Measurements from ENCODE around the gene HTR6. TPM values are rescaled to one million over a fixed set of nuclear protein-coding genes. Genes with fewer than 3 reads are reported as not detected.

The HTR6 gene
- polyA plus RNA-seq, 1 donor (not counting 4 experiments of a cell fraction or from before 2014, with no cell fraction given) = not detected

- Histone ChIP-seq H2AFZ (ENCODE audit: control insufficient read depth, low read length) (no peak overlapping the region), H3K79me2 (ENCODE audit: control insufficient read depth, insufficient read depth, low read length) (peaks cover 19% of the 10 kb centered on the region), H3K27ac (ENCODE audit: control insufficient read depth, insufficient read depth, low read length) (no peak overlapping the region), H3K27me3 (ENCODE audit: control insufficient read depth, extremely low read depth, insufficient read depth, low read length) (no peaks in the 10 kb centered on the region), H3K36me3 (ENCODE audit: control insufficient read depth in 2 of 2, extremely low read depth in 1 of 2, insufficient read depth in 2 of 2, low read length in 2 of 2) (peaks cover 26 to 29% of the 10 kb centered on the region in 2 experiments), H3K4me2 (ENCODE audit: control insufficient read depth, extremely low read depth, insufficient read depth, low read depth, low read length) (no peak overlapping the region), H3K9ac (ENCODE audit: control insufficient read depth, extremely low read depth, insufficient read depth, low read length) (no peak overlapping the region), H3K4me1 (ENCODE audit: control insufficient read depth, extremely low read depth, insufficient read depth, low read length) (peaks cover 16% of the 10 kb centered on the region), H3K9me1 (ENCODE audit: control insufficient read depth, extremely low read depth, insufficient read depth, low read length) (no peaks in the 10 kb centered on the region), H3K9me3 (ENCODE audit: control insufficient read depth, low read depth, low read length) (no peaks in the 10 kb centered on the region), H3K4me3 (ENCODE audit: control insufficient read depth in 2 of 3, extremely low read depth in 1 of 3, insufficient read depth in 2 of 3, low read depth in 1 of 3, low read length in 3 of 3) (no peak overlapping the region), H4K20me1 (ENCODE audit: control insufficient read depth, extremely low read depth, insufficient read depth, low read length) (no peaks in the 10 kb centered on the region)
- TF ChIP-seq EZH2 (IDR thresholded peaks at IDR 0.05; ENCODE audit: low read length) (no peak), CTCF (optimal IDR thresholded peaks at IDR 0.05 in 1 of 3, IDR thresholded peaks at IDR 0.05 in 1 of 3, conservative IDR thresholded peaks at IDR 0.05 in 1 of 3; ENCODE audit: extremely low read depth in 1 of 3, insufficient read depth in 2 of 3, low read length in 3 of 3) (no peak)
- no peak for FAIRE-seq
- no peak for DNase-seq (ENCODE audit: low read depth, low spot score)
- dilution Hi-C loops (cut with MboI; ENCODE audit: extremely low pct_ligation_motif_present, low sequenced_read_pairs) = loop anchor here (25.0 kb wide), 1 partner anchor 188 kb away; no protein-coding TSS in a partner anchor
Observed at GRCh38 chr1:19625291-19625937, 39.3 kb upstream of the HTR6 start.

- H3K4me1 ChIP-seq (ENCODE audit: control insufficient read depth, extremely low read depth, insufficient read depth, low read length) = no peaks in the 10 kb centered on the region
- no peaks in the 10 kb centered on the region for H3K9me1 ChIP-seq (ENCODE audit: control insufficient read depth, extremely low read depth, insufficient read depth, low read length)
- H3K9me3 ChIP-seq (ENCODE audit: control insufficient read depth, low read depth, low read length) = no peaks in the 10 kb centered on the region
- H3K27ac ChIP-seq (ENCODE audit: control insufficient read depth, insufficient read depth, low read length) = no peak overlapping the region
- TF ChIP-seq EZH2 (IDR thresholded peaks at IDR 0.05; ENCODE audit: low read length) = no peak
- TF ChIP-seq CTCF (optimal IDR thresholded peaks at IDR 0.05 in 1 of 3, IDR thresholded peaks at IDR 0.05 in 1 of 3, conservative IDR thresholded peaks at IDR 0.05 in 1 of 3; ENCODE audit: extremely low read depth in 1 of 3, insufficient read depth in 2 of 3, low read length in 3 of 3) = no peak
- H2AFZ ChIP-seq (ENCODE audit: control insufficient read depth, low read length) = no peak overlapping the region
- no peak overlapping the region for H3K4me3 ChIP-seq (ENCODE audit: control insufficient read depth in 2 of 3, extremely low read depth in 1 of 3, insufficient read depth in 2 of 3, low read depth in 1 of 3, low read length in 3 of 3)
- no peak overlapping the region for H3K4me2 ChIP-seq (ENCODE audit: control insufficient read depth, extremely low read depth, insufficient read depth, low read depth, low read length)
- no peaks in the 10 kb centered on the region for H4K20me1 ChIP-seq (ENCODE audit: control insufficient read depth, extremely low read depth, insufficient read depth, low read length)
- FAIRE-seq (no peak), DNase-seq (ENCODE audit: low read depth, low spot score) (no peak)
- H3K79me2 ChIP-seq (ENCODE audit: control insufficient read depth, insufficient read depth, low read length) = no peaks in the 10 kb centered on the region
- peaks cover 20 to 26% of the 10 kb centered on the region in 2 experiments for H3K36me3 ChIP-seq (ENCODE audit: control insufficient read depth in 2 of 2, extremely low read depth in 1 of 2, insufficient read depth in 2 of 2, low read length in 2 of 2)
- H3K9ac ChIP-seq (ENCODE audit: control insufficient read depth, extremely low read depth, insufficient read depth, low read length) = no peak overlapping the region
- dilution Hi-C loops (cut with MboI; ENCODE audit: extremely low pct_ligation_motif_present, low sequenced_read_pairs) = loop anchor here (25.0 kb wide), 1 partner anchor 192 kb away; no protein-coding TSS in a partner anchor
- H3K27me3 ChIP-seq (ENCODE audit: control insufficient read depth, extremely low read depth, insufficient read depth, low read length) = no peaks in the 10 kb centered on the region
Observed at GRCh38 chr1:19628879-19629278, 35.8 kb upstream of the HTR6 start.

Measured in keratinocyte (primary cell).